ENCODE results near the gene CLTCL1. TPM values are rescaled to one million over a fixed set of nuclear protein-coding genes. Genes with fewer than 3 reads are reported as not detected.

CLTCL1 gene
- total and polyA plus RNA-seq, 9 of the 15 experiments (the other 6 are each of a cell fraction or from before 2014, with no cell fraction given), result 1.1 to 11.7 (median 5.0) TPM

DNA sequence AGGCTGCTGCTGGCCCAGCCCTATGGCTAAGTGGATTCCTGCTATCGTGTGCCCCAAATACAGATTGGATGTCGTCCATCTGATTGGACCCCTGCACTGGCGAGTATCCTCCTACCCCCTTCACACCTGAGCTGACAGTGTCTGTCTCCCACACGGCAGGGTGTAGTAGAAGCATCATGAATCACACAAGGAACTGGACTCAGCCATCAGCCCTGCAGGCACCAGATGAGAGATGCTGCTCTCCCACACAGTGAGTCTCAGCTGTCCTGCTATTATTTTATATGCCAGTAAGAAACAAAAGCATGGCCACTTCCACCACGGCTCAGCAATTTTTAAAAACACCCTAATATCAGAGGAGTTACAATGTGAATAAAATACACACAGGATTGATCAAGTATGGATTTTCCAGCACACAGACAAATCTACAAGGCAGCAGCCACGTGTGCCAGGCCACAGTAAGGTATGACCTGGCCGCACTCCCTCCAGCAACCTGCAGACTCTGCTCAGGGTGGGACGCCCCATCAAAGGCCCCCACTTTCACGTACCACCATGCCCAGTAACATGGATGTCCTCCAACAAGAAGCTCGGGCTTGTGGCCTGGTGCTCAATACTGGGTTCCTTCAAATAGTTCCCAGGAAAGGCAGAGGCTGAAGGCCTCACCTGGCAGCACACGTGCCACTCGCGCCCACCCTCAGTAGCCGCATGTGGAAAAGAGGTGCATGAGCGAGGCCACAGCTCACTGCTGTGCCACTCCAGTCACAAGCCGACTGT lies 96.6 kb downstream of the CLTCL1 start (continued):
- TF ChIP-seq KDM1A (IDR thresholded peaks at IDR 0.05), result no peak
- TF ChIP-seq ZNF695 (CRISPR knock-in tag; IDR thresholded peaks at IDR 0.05), result no peak
- TF ChIP-seq FOXA1 (IDR thresholded peaks at IDR 0.05; ENCODE audit: borderline replicate concordance), result no peak
- TF ChIP-seq, protein P1, sequence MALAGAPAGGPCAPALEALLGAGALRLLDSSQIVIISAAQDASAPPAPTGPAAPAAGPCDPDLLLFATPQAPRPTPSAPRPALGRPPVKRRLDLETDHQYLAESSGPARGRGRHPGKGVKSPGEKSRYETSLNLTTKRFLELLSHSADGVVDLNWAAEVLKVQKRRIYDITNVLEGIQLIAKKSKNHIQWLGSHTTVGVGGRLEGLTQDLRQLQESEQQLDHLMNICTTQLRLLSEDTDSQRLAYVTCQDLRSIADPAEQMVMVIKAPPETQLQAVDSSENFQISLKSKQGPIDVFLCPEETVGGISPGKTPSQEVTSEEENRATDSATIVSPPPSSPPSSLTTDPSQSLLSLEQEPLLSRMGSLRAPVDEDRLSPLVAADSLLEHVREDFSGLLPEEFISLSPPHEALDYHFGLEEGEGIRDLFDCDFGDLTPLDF (CRISPR knock-in tag; IDR thresholded peaks at IDR 0.05), result no peak
- TF ChIP-seq IRF2 (CRISPR knock-in tag; IDR thresholded peaks at IDR 0.05), result peak; percentile 88
- TF ChIP-seq COPS2 (conservative IDR thresholded peaks at IDR 0.05), result no peak
- no peak for TF ChIP-seq ZC3H8 (IDR thresholded peaks at IDR 0.05)
- TF ChIP-seq POU5F1 (IDR thresholded peaks at IDR 0.05; ENCODE audit: borderline replicate concordance, low read depth, low read length, partially characterized antibody), result no peak
- no peak for TF ChIP-seq SIRT6 (IDR thresholded peaks at IDR 0.05; ENCODE audit: low read depth, low read length)
- TF ChIP-seq, protein P2, sequence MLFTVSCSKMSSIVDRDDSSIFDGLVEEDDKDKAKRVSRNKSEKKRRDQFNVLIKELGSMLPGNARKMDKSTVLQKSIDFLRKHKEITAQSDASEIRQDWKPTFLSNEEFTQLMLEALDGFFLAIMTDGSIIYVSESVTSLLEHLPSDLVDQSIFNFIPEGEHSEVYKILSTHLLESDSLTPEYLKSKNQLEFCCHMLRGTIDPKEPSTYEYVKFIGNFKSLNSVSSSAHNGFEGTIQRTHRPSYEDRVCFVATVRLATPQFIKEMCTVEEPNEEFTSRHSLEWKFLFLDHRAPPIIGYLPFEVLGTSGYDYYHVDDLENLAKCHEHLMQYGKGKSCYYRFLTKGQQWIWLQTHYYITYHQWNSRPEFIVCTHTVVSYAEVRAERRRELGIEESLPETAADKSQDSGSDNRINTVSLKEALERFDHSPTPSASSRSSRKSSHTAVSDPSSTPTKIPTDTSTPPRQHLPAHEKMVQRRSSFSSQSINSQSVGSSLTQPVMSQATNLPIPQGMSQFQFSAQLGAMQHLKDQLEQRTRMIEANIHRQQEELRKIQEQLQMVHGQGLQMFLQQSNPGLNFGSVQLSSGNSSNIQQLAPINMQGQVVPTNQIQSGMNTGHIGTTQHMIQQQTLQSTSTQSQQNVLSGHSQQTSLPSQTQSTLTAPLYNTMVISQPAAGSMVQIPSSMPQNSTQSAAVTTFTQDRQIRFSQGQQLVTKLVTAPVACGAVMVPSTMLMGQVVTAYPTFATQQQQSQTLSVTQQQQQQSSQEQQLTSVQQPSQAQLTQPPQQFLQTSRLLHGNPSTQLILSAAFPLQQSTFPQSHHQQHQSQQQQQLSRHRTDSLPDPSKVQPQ (CRISPR knock-in tag; IDR thresholded peaks at IDR 0.05; ENCODE audit: borderline replicate concordance), result 0 out of 2 replicates have a peak, but pooled peaks have one; percentile 5
- TF ChIP-seq NR2C1 (IDR thresholded peaks at IDR 0.05), result no peak
- no peak for TF ChIP-seq NR2C1 (tag; IDR thresholded peaks at IDR 0.05)
- TF ChIP-seq HDAC6 (IDR thresholded peaks at IDR 0.05; ENCODE audit: low read depth, low read length), result 0 out of 2 replicates have a peak, but pooled peaks have one; percentile 55
- TF ChIP-seq POLR2AphosphoS2 (IDR thresholded peaks at IDR 0.05; ENCODE audit: low read length), result no peak
- TF ChIP-seq, protein P3, sequence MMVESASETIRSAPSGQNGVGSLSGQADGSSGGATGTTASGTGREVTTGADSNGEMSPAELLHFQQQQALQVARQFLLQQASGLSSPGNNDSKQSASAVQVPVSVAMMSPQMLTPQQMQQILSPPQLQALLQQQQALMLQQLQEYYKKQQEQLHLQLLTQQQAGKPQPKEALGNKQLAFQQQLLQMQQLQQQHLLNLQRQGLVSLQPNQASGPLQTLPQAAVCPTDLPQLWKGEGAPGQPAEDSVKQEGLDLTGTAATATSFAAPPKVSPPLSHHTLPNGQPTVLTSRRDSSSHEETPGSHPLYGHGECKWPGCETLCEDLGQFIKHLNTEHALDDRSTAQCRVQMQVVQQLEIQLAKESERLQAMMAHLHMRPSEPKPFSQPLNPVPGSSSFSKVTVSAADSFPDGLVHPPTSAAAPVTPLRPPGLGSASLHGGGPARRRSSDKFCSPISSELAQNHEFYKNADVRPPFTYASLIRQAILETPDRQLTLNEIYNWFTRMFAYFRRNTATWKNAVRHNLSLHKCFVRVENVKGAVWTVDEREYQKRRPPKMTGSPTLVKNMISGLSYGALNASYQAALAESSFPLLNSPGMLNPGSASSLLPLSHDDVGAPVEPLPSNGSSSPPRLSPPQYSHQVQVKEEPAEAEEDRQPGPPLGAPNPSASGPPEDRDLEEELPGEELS (CRISPR knock-in tag; IDR thresholded peaks at IDR 0.05; ENCODE audit: borderline replicate concordance), result no peak
